OCI-LY7 (cell line): ENCODE results near the gene LYPD1. TPM values are rescaled to one million over a fixed set of nuclear protein-coding genes. Genes with fewer than 3 reads are reported as not detected.

Source experiments
- BruUV-seq: library from RNA; stranded (reverse); fragments of 400-500 nt; replicated peaks from 2 replicates; lab custom pipeline; 2021; lab: Mats Ljungman, UMichigan
- CTCF ChIA-PET: fragments of 300-600 bp; sonication (Branson Sonifier 250); formaldehyde crosslinking; loops from one replicate; lab custom pipeline; 2022; ENCODE audit warnings: antibody characterized with exemption; ENCODE audit not compliant: unreplicated experiment; lab: Charles Lee
- POLR2A ChIA-PET: fragments of 300-600 bp; sonication (Branson Sonifier 250); formaldehyde crosslinking; loops from one replicate; lab custom pipeline; 2022; ENCODE audit warnings: antibody characterized with exemption; lab: Charles Lee
- DNase-seq: peaks from one replicate; pipeline ENCODE4 v3.0.0-alpha.2; 2015; ENCODE audit warnings: low spot score
- H2AFZ ChIP-seq: fragments of 200-600 bp; sonication (generic), shearing (Covaris generic); 2 replicates; pipeline ENCODE4 v1.6.1; 2014; ENCODE audit warnings: mild to moderate bottlenecking, antibody characterized with exemption, low read length, moderate library complexity
- H3K27ac ChIP-seq: fragments of 200-600 bp; sonication (generic); 2 replicates; pipeline ENCODE4 v1.5.1; 2014; ENCODE audit warnings: mixed run types, low read depth, mild to moderate bottlenecking, moderate library complexity, low read length, inconsistent platforms; ENCODE audit not compliant: poor library complexity, severe bottlenecking
- H3K36me3 ChIP-seq: fragments of 200-600 bp; sonication (generic); 2 replicates; pipeline ENCODE4 v1.6.1; 2014; ENCODE audit warnings: mild to moderate bottlenecking, antibody characterized with exemption, low read length, moderate library complexity, mixed read lengths; ENCODE audit not compliant: insufficient read depth
- H3K4me1 ChIP-seq: fragments of 200-600 bp; sonication (generic); 2 replicates; pipeline ENCODE4 v1.5.1; 2014; ENCODE audit warnings: mild to moderate bottlenecking, low read length; ENCODE audit not compliant: insufficient read depth, poor library complexity, severe bottlenecking
- H3K4me2 ChIP-seq: fragments of 200-600 bp; sonication (generic); 2 replicates; pipeline ENCODE4 v1.6.1; 2014; ENCODE audit warnings: mild to moderate bottlenecking, low read length
- H3K4me3 ChIP-seq: fragments of 200-600 bp; sonication (generic); 2 replicates; pipeline ENCODE4 v1.5.1; 2014; ENCODE audit warnings: mild to moderate bottlenecking, low read depth, low read length; ENCODE audit not compliant: poor library complexity, severe bottlenecking
- H3K79me2 ChIP-seq: fragments of 200-600 bp; sonication (generic); 2 replicates; pipeline ENCODE4 v1.6.1; 2016; ENCODE audit warnings: low read depth, mild to moderate bottlenecking, low read length, moderate library complexity, mixed read lengths; ENCODE audit not compliant: insufficient read depth
- H3K9me2 ChIP-seq: fragments of 200-600 bp; sonication (generic); 2 replicates; pipeline ENCODE4 v1.6.1; 2016; ENCODE audit warnings: mild to moderate bottlenecking, low read length, mixed read lengths; ENCODE audit not compliant: insufficient read depth
- H3K9me3 ChIP-seq: fragments of 200-600 bp; sonication (generic); 2 replicates; pipeline ENCODE4 v1.6.1; 2014; ENCODE audit warnings: mild to moderate bottlenecking, mixed run types, low read length, mixed read lengths
- H4K20me1 ChIP-seq: fragments of 200-600 bp; sonication (generic); 2 replicates; pipeline ENCODE4 v1.6.1; 2014; ENCODE audit warnings: mild to moderate bottlenecking, antibody characterized with exemption, low read length, moderate library complexity, mixed read lengths; ENCODE audit not compliant: insufficient read depth
- CTCF ChIP-seq: fragments of 200-600 bp; sonication (generic); conservative IDR thresholded peaks from 2 replicates; pipeline ENCODE4 v1.5.1; 2014; ENCODE audit warnings: mild to moderate bottlenecking, antibody characterized with exemption, low read length, moderate library complexity, mixed read lengths
- EZH2phosphoT487 ChIP-seq: fragments of 200-600 bp; sonication (generic); IDR thresholded peaks from 2 replicates; pipeline ENCODE4 v1.6.1; 2018; ENCODE audit warnings: low read depth, borderline replicate concordance, mild to moderate bottlenecking, mixed run types, antibody characterized with exemption, low read length, moderate library complexity, mixed read lengths
- intact Hi-C: fragments of 100-400 bp; cut with micrococcal nuclease; formaldehyde crosslinking; loops from one replicate; pipeline ENCODE4 v1.10.0; 2022; ENCODE audit not compliant: unreplicated experiment
- total RNA-seq, 2 experiments: library from RNA; depleted of rRNA in 1 of 2; stranded (reverse); fragments of >200 nt in 1 of 2; shearing (Covaris generic) in 1 of 2; gene quantifications; 2 replicates each; pipeline ENCODE4 v1.2.3, GENCODE V29; 2014 to 2022

Gene LYPD1
- total RNA-seq, 2 experiments from 2014 or later = 1.4 to 1.8 TPM

GRCh38 chr2:132638313-132639040 is 31.5 kb downstream of the LYPD1 start:
- intact Hi-C loops = no loop called here
- no peak overlapping the region for H3K27ac ChIP-seq
- CTCF ChIA-PET = no interaction called here
- no peaks in the 10 kb centered on the region for H3K9me3 ChIP-seq
- H3K79me2 ChIP-seq = no peaks in the 10 kb centered on the region
- H3K4me3 ChIP-seq = no peak overlapping the region
- H3K36me3 ChIP-seq = no peaks in the 10 kb centered on the region
- POLR2A ChIA-PET = interaction anchor here (0.5 to 5.2 kb wide), 4 partner anchors 8 to 531 kb away, joined by 3 to 27 read pairs (median 3); no protein-coding TSS in a partner anchor
- H3K9me2 ChIP-seq = no peaks in the 10 kb centered on the region
- H4K20me1 ChIP-seq = no peaks in the 10 kb centered on the region
- H2AFZ ChIP-seq = no peak overlapping the region
- peaks cover 31% of the 10 kb centered on the region for H3K4me1 ChIP-seq
- no peak for DNase-seq
- TF ChIP-seq EZH2phosphoT487 = no peak
- no peak for TF ChIP-seq CTCF
- BruUV-seq = no TSS peak
- H3K4me2 ChIP-seq = no peak overlapping the region

GRCh38 chr2:132636346-132636745 is 33.7 kb downstream of the LYPD1 start:
- POLR2A ChIA-PET = interaction anchor here (0.7 to 5.2 kb wide), 3 partner anchors 10 to 27 kb away, joined by 3 to 27 read pairs (median 4); no protein-coding TSS in a partner anchor
- intact Hi-C loops = no loop called here
- Histone ChIP-seq H3K36me3 (no peaks in the 10 kb centered on the region), H3K27ac (no peak overlapping the region), H2AFZ (no peak overlapping the region), H3K9me2 (no peaks in the 10 kb centered on the region), H3K4me1 (peaks cover 10% of the 10 kb centered on the region), H3K79me2 (no peaks in the 10 kb centered on the region), H3K4me2 (no peak overlapping the region), H3K9me3 (no peaks in the 10 kb centered on the region), H4K20me1 (no peaks in the 10 kb centered on the region), H3K4me3 (no peak overlapping the region)
- no TSS peak for BruUV-seq
- no peak for DNase-seq
- TF ChIP-seq EZH2phosphoT487 (no peak), CTCF (no peak)
- CTCF ChIA-PET = no interaction called here

- POLR2A ChIA-PET = no interaction called here
- H3K9me3 ChIP-seq = no peaks in the 10 kb centered on the region
- H3K4me3 ChIP-seq = no peak overlapping the region
- no peak overlapping the region for H3K4me2 ChIP-seq
- TF ChIP-seq EZH2phosphoT487 = no peak
- no peak for TF ChIP-seq CTCF
- H3K27ac ChIP-seq = no peak overlapping the region
- peaks cover 6% of the 10 kb centered on the region for H3K4me1 ChIP-seq
- intact Hi-C loops = no loop called here
- H3K9me2 ChIP-seq = no peaks in the 10 kb centered on the region
- no TSS peak for BruUV-seq
- CTCF ChIA-PET = no interaction called here
- H2AFZ ChIP-seq = no peak overlapping the region
- H3K36me3 ChIP-seq = no peaks in the 10 kb centered on the region
- no peak for DNase-seq
- no peaks in the 10 kb centered on the region for H3K79me2 ChIP-seq
- H4K20me1 ChIP-seq = no peaks in the 10 kb centered on the region
Observed at GRCh38 chr2:132633635-132634034, 36.4 kb downstream of the LYPD1 start.
